ENCODE results near the gene MED29. TPM values are rescaled to one million over a fixed set of nuclear protein-coding genes. Genes with fewer than 3 reads are reported as not detected.

MED29 gene
- polyA plus RNA-seq, 1 experiment: 36.6 TPM

DNA sequence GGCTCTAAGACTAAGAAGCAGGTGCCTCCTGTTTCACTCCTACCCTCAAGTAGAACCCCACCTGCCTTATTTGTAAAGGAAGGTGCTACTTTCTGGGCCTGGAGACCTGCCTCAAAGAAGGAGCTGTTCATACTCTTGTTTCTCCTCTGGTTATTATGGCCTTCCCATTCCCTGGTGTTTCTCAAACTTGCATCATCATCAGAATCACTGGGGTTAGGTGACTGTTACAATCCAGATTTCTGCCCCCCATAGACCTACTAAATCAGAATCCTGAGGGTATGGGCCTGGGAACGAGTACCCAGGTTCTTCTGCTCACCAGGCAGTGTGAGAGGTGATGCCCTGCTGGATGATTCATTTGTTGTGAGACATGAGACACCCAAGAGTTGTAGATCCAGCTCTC, 30.6 kb upstream of the MED29 start:
- ChIA-PET POLR2A (no interaction called here), CTCF (interaction anchor here (2.0 kb wide), 1 partner anchor 37 kb away, joined by 5 read pairs; no protein-coding TSS in a partner anchor)
- Histone ChIP-seq H3K4me3 (ENCODE audit: low read depth, low read length) (no peak overlapping the region), H3K36me3 (ENCODE audit: control insufficient read depth, insufficient read depth, low read length) (peaks cover 23% of the 10 kb centered on the region), H3K27me3 (ENCODE audit: control insufficient read depth, insufficient read depth, low read length) (no peaks in the 10 kb centered on the region)
- DNase-seq (ENCODE audit: low read depth): no peak
- TF ChIP-seq, protein P1, sequence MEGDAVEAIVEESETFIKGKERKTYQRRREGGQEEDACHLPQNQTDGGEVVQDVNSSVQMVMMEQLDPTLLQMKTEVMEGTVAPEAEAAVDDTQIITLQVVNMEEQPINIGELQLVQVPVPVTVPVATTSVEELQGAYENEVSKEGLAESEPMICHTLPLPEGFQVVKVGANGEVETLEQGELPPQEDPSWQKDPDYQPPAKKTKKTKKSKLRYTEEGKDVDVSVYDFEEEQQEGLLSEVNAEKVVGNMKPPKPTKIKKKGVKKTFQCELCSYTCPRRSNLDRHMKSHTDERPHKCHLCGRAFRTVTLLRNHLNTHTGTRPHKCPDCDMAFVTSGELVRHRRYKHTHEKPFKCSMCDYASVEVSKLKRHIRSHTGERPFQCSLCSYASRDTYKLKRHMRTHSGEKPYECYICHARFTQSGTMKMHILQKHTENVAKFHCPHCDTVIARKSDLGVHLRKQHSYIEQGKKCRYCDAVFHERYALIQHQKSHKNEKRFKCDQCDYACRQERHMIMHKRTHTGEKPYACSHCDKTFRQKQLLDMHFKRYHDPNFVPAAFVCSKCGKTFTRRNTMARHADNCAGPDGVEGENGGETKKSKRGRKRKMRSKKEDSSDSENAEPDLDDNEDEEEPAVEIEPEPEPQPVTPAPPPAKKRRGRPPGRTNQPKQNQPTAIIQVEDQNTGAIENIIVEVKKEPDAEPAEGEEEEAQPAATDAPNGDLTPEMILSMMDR (IDR thresholded peaks at IDR 0.05; ENCODE audit: insufficient read depth, low read depth, low read length): no peak

DNA sequence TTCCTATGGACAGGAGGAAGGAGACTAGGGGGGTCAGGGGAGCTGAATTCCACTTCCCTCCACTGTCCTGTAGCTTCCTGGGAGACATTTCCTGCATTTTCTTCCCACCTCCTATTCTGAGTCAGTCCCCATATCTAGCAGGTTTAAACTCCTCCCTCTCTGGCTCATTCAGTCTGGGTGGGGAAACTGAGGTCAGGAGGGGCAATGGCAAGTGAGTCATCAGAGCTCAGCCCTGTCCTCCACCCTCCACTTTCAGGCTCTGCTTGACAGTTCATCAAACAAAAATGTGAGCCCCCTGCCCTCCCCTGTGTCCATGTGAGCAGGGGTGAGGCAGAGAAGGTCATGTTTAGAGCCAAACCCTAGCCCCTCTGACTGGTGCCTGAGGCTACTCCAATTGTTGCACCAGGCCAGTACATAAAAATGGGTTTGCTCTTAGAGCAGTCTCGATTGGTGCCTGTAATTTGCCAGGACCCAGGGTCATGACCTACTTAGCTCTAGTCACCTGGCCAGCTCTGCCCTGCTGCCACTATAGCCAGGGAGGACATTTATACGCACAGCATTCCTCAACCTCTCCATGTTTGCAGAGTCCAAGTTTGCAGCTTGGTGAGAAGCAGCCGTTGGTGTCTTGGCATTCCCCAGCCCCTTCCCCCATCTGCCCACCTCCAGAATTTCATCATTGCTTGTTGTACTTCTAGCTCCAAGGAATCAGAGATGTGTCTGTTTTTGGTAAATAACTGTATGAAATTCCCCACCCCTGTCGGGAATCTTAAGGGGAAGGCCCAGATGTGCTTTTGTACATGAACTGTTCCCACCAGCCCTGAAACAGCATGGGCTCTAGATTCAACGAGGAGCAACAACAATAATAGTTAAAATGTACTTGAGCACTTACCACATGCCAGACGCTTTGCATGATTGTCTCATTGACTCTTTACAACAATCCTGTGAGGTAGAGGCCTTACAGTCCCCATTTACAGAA, 28.2 kb upstream of the MED29 start:
- DNase-seq (ENCODE audit: low read depth): peak; percentile 60
- Histone ChIP-seq H3K36me3 (ENCODE audit: control insufficient read depth, insufficient read depth, low read length) (peaks cover 8% of the 10 kb centered on the region), H3K27me3 (ENCODE audit: control insufficient read depth, insufficient read depth, low read length) (no peaks in the 10 kb centered on the region), H3K4me3 (ENCODE audit: low read depth, low read length) (no peak overlapping the region)
- POLR2A ChIA-PET: interaction anchor here (1.5 kb wide), 1 partner anchor 9 kb away, joined by 3 read pairs; no protein-coding TSS in a partner anchor
- TF ChIP-seq, protein P1 (IDR thresholded peaks at IDR 0.05; ENCODE audit: insufficient read depth, low read depth, low read length): no peak
- CTCF ChIA-PET: interaction anchor here (0.6 to 2.0 kb wide), 9 partner anchors 10 to 253 kb away, joined by 3 to 6 read pairs (median 4); partner anchors contain the start of genes PLEKHG2 and SAMD4B

DNA sequence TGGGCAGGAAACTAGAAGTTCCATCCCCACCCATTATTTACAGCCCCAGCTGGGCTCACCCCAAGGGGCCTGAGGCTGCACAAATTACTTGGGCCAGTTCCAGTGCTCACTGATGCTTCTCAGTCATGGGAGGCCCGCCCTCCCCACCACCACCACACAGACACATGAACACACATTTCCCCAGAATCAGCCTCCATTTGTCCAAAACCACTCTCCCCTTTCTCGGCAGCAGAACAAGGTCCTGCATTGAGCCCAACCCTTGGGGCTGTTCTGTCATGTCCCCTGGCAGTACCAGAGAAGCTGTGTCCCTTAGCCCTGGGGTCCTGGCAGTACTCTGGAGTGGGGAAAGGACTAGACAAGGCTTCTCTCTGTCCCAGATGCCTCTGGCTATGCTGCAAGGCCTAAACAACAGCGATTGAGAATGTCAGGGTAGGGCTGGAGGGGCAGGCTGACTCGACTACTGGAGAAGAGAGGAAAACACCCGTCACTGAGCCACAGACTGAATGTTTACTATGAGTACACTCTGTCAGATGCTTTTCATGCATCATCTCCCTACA, 27.2 kb upstream of the MED29 start:
- ChIA-PET CTCF (interaction anchor here (0.6 to 1.3 kb wide), 5 partner anchors 9 to 254 kb away, joined by 3 to 5 read pairs (median 3); no protein-coding TSS in a partner anchor), POLR2A (interaction anchor here (1.5 kb wide), 1 partner anchor 8 kb away, joined by 3 read pairs; no protein-coding TSS in a partner anchor)
- Histone ChIP-seq H3K27me3 (ENCODE audit: control insufficient read depth, insufficient read depth, low read length) (no peaks in the 10 kb centered on the region), H3K36me3 (ENCODE audit: control insufficient read depth, insufficient read depth, low read length) (peaks cover 4% of the 10 kb centered on the region; the same call in 1 of the 2 replicates), H3K4me3 (ENCODE audit: low read depth, low read length) (no peak overlapping the region)
- DNase-seq (ENCODE audit: low read depth): no peak
- TF ChIP-seq, protein P1 (IDR thresholded peaks at IDR 0.05; ENCODE audit: insufficient read depth, low read depth, low read length): no peak

DNA sequence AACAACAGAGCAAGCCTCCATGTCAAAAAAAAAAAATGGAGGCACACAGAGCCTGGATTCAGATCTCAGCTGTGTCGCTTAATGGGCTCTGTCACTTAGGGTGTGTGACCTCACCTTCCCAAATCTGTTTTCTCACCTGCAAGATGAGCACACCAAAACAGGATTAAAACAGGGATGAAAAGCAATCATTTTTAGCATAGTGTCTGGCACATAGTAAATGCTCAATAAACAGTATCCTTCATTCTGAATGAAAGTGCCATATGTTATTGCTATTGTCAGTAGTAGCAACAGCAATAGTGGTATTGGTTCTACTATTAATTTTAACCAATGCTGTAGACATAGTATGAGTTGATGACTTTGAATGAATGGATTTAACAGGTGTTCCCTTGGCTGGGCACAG, 25.6 kb upstream of the MED29 start:
- no peak for DNase-seq (ENCODE audit: low read depth)
- TF ChIP-seq, protein P1 (IDR thresholded peaks at IDR 0.05; ENCODE audit: insufficient read depth, low read depth, low read length): no peak
- ChIA-PET POLR2A (no interaction called here), CTCF (no interaction called here)
- Histone ChIP-seq H3K4me3 (ENCODE audit: low read depth, low read length) (no peak overlapping the region), H3K36me3 (ENCODE audit: control insufficient read depth, insufficient read depth, low read length) (peaks cover 12% of the 10 kb centered on the region), H3K27me3 (ENCODE audit: control insufficient read depth, insufficient read depth, low read length) (no peaks in the 10 kb centered on the region)

DNA sequence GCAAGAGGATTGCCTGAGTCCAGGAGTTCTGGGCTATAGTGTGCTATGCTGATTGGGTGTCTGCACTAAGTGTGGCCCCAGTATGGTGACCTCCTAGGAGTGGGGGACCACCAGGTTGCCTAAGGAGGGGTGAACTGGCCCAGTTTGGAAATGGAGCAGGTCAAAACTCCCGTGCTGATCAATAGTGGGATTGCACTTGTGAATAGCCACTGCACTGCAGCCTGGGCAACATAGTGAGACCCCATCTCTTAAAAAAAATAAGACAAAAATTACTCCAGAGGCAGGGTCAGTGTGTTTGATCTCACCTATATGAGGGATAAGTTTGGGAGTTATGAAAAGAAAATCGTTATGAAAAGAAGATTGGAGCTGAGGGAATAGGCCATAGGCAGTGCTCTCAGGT, 22.0 kb upstream of the MED29 start:
- ChIA-PET CTCF (interaction anchor here (0.5 to 1.7 kb wide), 4 partner anchors 13 to 407 kb away, joined by 3 to 6 read pairs (median 4); no protein-coding TSS in a partner anchor), POLR2A (no interaction called here)
- DNase-seq (ENCODE audit: low read depth): no peak
- Histone ChIP-seq H3K4me3 (ENCODE audit: low read depth, low read length) (no peak overlapping the region), H3K36me3 (ENCODE audit: control insufficient read depth, insufficient read depth, low read length) (peaks cover 19% of the 10 kb centered on the region), H3K27me3 (ENCODE audit: control insufficient read depth, insufficient read depth, low read length) (no peaks in the 10 kb centered on the region)
- TF ChIP-seq, protein P1 (IDR thresholded peaks at IDR 0.05; ENCODE audit: insufficient read depth, low read depth, low read length): no peak

Measured in BJ (cell line).